GM19438 (cell line): ENCODE results near the gene SLC22A5.
"Not testable (repeated sequence)": the region's sequence is repeated elsewhere in the genome, so short reads cannot be mapped to it uniquely, and the experiment has no call there.

Experiments used
- ATAC-seq: cut with Tn5 transposase; IDR thresholded peaks from one replicate; pipeline ENCODE4 v1.9.1; 2021; ENCODE audit warnings: low read depth; ENCODE audit not compliant: unreplicated experiment

Gene SLC22A5

DNA sequence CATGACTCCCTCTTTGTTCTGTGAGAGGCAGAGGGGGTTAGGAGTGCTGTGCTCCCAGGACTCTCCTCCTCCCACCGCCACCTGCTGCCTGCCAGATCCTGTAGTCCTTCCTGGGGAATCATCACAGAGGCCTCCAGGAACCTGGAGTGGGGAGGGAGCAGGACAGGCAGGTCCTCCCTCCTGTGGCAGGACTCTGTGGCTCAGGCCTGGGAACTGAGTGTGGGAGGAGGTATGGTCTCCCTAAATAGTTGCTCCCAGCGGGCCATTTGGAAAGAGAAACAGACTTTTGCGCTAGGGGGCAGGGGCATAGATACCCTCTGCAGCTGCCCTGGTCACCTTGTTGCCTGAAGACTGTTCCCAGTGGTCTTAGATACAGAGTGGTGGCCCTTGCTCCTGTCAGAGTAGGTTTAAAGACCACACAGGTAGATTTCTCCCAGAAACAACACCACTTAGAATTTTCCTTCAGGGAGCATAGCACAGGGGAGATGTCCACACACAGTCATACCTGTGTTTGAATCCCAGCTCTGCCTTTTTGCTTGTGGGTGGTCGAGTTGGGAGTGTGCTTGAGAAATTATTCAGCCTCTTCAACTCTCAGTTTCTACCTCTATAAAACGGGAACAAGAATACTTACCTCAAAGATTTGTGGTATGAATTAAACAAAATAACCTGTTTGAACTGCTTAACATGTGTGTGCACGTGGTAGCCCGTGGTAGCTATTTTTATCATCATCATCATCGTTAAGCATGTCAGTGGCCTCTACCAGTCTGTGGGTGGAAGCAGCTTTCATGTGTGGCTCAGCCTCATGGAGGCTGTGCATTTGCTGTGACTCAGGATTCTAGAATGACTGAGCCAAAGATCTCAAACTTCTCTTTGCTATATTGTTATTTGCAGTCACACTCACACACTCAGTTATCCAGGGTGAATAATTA is 55.8 kb downstream of the SLC22A5 start:
- no peak for ATAC-seq

DNA sequence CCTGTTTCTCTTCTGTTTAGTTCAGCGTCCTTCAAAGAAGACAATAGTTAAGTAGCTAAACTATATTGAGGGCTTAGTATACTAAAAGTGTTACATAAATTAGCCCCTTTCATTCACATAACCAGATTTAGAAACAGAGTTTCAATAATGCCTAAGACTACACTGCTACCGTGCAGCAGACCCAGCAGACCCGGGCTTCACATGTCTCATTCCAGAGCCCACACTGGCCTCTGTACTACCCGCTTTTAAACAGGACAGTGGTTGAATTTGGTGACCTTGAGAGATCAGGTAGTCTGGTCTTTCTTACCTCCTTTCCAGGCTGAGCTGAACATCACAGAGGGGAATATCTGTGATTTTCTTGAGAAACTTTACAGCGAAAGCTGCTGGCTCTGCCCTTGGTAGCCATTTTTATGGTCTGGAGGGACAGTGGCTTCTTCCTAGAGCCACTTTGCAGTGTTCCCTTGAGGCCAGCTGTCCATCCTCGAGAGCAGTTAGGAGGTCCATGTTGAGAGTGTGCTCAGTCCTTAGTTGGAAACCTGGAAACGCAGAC is 56.5 kb downstream of the SLC22A5 start:
- no peak for ATAC-seq

DNA sequence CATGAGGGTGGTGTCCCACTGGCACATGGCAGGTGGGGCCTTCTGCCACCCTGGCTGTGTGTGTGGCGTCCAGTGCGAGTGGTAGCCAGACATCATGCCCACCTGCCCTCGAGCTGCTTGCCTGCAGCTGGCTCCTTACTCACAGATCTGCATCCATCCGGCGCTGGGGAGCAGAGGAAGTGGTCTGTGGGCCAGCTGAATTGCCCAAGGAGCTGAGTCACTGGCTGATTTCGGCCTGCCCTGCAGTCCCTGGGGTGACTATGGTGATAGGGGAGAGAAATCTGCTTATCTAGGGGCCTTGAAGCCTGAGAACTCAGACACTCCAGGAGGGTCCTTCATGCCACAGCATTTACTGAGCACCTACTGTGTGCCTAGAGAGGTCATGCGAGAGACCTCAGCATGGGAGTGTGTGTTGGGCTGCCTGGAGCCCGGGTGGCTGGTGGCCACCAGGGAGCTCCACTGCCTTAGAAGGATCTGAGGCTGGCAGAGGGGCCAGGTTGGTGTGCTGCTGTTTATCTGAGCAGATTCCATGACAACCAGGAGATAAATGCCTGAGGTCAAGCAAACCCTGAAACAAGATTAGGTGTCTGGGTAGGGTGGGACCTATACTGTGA is 57.1 kb downstream of the SLC22A5 start:
- ATAC-seq, result peak; percentile 47

DNA sequence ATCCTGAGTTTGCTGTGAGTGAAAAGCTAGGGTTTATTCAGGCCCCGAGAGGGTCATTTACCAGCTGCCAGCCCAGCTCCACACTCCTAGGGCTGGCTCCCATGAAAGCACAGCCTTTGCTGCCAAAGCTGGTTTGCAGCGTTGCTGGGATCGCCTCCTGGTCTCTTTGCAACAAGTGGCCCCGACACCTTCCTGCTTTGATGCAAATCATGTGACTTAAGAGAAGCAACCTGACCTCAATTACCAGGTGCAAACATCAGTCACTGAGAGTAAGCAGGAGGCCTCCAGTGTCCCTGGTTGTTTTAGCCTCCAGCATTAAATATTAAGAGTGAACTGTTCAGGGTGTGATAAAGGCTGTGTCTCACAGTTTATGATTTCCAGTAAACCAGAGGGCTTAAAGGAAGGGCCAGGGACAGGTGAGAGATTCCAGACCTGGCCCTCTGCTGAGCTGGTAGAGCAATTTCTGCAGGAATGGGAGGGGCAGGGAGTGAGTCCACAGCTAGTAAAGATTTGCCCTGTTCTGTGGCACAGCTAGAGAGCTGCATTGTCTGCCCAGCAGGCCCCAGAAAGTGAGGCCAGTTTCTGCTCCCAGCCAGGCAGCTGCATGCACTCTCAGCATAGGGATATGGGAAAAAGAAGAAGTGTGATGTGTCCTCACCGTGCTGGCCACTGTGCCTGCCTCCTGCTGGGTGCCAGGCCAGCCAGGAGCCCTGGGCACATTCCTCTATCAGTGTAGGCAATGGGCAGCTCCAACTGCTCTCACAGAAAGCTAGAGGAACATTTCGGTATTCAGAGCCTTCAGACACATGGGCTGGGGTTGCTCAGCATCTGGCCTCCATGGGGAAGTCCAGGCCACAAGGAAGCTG is 58.0 kb downstream of the SLC22A5 start:
- no peak for ATAC-seq

DNA sequence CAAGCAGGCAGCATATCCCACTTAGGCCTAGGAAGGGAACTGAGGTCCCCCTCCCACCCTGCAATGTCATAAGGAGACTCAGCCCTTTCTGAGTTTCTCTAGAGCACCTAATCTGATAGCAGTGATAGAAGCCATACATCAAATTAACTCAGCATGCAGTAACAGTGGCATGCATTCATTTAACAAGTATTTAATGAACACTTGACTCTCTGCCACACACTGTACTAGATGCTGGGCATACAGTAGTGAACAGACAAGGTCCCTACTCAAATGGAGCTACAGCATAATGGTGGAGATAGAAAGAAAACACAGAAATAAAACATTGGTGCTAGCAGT is 58.6 kb downstream of the SLC22A5 start:
- no peak for ATAC-seq

DNA sequence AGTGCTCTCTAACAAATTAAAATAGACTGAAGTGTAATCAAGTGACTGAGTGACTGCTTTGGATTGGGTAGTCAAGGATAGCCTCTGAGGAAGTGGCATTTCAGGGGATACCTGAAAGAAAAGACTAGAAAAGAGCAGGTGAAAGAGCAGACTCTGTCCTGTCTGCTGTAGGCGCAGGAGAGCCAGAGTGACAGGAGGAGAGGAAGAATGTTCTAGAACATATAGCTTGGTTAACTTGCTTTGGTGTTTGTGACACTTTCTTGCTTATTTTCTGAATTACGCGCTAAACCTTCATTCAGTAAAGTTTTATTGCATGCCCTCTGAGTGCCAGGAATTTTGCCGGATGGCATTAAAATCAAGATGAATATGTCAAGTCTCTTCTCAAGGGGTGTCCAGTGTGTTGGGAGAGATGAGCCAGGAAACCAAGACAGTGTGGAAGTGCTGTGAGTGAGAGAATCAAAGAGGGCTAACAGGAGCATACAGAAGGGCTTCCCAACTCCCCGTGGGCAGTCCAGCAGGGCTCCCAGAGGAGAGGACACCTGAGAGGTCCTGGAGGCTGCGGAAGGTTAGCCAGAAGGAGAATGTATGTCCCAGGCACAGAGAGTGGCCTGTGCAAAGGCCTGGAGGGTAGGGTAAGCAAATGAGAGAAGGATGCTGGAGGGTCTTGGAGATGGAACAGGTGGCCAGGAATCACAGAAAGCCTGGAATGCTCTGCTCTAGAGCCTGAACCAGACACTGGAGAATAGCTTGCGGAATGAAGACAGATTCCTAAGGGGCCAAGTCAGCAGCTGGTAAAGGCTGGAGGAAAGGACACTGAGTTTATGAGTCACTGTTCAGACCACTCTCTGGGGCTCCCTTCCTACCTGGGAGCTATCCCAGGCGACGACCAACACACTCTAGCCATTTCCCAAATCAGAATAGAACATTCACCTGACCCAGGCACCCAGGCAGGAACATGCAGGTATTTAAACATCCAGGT is 59.3 kb downstream of the SLC22A5 start:
- no peak for ATAC-seq

DNA sequence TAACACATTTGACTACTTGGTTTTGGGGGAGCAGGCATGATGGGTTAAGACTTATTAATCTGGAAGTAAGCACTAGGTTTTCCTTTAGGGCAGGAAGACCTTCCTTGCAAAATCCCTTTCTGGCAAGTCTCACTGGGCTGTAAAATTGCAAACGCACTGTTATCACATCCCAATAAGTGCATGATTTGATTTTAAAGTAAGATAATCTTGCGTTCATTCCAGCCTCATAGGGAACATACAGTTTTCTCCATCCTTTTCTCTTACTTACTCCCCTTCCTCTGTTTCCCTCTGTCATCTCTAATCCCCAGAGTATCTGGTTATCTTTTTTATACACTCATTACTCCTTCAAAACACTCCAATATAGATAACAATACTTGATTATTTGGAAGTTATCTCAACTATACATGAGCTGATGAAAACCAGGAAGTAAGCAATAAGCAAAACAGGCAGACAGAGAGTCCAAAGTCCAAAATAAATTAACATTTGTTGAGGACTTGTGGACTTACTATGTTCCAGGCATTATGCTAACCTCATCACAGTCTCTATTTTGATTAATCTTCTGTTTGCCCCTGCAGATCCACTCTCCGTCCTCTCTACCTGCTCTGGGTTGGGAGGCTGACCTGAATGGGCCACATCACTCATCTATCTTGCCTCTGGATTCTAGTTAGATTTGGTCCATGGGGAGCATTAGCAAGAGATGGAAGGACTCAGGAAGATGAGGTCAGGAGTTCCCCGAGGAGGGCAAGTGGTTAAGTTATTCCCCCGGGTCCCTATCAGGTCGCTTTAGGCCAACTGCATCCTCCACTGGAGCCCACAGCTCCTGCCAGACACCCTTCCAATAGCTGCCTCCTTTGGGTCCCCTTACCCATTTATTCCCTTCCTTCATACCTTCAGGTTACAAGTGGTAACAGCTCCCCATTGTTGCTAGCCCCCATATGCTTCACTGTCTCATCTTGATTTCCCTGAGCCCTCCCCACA is 60.2 kb downstream of the SLC22A5 start:
- ATAC-seq, result no peak

DNA sequence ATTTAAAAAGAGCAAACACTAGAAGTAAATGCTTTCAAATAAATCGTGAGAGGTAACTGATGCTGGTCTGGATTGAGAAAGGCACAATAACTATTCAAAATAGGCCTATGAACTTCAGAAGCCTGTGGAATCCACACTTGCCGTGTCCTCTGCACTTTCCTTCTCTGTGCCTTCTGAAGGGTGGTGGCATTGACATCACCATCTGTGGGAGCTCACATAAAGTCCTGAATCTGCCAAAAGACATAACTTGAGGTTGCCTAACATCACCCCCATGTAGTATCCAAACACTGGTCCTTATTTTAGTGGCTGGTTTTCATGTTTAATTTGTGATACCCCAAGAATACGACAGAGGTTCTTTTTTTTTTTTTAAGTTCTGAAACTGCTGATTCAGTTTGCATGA is 61.2 kb downstream of the SLC22A5 start:
- ATAC-seq, result no peak

DNA sequence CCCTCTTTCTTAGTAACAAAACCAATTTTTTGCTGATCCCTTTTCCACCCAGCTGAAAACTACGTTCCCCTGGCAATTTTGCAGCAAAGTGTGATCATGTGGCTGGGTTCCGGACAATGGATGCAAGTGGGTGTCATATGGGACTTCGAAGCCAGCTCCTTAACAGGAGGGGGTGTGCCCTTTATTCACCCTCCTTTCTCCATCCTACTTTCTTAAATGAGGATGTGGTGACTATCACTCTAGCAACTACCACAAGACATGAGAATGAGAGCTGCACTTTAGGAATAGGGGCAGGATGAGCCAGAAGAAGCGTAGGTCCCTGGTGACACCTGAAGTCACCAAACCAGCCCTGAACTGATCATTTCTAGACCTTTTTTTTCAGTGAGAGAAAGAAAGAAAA is 62.1 kb downstream of the SLC22A5 start:
- ATAC-seq, result no peak

DNA sequence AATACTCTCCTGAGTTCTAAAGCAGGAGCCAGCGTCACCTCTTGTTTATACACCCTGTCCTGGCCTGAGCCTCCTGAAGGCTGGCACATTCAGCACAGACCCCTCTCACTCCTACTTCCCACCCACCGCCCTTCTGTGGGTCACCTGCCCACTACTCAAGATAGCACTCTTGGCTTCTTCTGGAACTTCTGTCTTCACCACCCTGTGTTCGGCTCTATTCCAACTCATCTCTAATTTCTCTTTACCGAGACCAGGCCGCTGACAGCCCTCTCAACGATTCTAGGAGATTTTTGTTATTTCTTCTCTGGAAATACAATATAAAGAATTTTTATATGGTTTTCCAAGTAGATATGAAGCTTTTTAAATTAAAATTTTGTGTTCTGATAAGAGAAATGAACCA is 63.6 kb downstream of the SLC22A5 start:
- no peak for ATAC-seq

DNA sequence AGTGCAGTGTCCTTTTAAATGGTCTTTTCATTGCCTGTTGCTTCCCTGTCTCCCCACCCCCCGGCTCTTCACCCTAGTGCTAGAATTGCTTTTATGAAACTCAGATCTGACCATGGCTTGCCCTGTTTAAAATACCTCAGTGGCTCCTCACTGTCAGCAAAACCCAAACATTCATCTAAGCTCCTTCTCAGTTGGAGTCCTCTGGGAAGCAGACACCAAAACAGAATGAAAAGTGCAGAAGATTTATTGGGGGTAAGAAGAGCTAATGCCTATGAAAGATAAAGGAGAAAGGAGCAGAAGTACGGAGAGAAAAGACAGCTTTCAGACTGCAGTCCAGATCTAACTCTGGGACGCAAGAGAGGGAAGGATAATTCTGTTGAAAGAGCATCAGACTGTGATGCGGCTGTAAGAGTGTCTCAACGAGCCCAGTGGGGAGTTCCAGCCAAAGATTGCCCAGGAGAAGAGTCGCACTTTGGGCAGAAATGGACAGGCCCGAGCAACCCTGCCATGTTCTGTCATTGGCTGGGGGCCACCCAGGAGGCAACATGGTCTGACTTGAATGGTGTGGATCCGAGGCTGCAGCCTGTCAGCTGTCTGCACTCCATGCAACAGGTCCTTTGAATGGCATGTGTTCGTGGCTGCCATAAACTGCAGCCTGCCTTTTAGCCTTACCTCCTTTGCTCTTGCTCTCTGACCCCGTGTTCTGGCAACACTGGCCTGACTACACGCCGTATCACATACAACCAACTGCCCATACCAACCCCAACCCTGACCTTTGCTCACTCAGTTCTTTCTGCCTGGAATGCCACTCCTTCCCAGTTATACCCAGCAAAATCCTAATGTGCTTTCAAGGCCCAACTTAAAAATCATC is 65.1 kb downstream of the SLC22A5 start:
- ATAC-seq, result no peak

DNA sequence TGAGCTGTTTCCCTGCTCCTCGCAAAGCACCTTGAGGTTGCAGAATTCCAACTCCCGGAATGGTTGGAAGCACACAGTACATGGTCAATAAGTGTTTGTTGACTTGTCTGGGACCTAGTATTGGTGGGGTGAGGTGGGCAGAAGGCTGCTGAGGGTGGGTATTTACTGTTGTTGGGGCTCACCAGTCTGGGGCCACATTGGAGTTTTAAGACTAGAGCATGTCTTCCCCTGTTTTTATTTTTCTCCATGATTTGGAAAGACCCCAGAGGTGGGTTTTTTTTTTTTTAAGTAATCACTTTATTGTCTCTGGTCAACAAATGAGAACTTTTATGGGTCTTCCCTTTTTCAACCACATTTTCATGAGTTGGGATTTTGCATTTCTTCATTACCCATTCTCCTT is 65.9 kb downstream of the SLC22A5 start:
- no peak for ATAC-seq

DNA sequence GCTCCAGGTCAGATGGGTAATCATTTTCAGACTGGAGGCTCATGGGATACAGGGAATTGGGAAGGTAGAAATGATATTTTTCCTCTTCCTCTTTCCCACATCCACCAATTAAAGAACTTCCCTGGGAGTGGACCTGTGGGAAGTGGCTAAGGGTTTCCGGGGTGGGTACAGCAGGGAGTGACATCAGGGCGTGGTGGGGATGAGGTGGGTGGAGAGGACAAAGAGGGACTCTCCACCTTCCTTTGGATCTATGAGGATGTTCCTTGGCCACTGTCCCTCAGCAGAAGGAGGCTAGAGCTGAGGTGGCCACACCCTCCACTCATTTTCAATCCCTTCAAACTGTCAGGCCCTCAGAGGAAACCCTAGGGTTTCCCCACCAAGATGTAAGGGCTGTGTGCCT is 66.4 kb downstream of the SLC22A5 start:
- ATAC-seq, result no peak

DNA sequence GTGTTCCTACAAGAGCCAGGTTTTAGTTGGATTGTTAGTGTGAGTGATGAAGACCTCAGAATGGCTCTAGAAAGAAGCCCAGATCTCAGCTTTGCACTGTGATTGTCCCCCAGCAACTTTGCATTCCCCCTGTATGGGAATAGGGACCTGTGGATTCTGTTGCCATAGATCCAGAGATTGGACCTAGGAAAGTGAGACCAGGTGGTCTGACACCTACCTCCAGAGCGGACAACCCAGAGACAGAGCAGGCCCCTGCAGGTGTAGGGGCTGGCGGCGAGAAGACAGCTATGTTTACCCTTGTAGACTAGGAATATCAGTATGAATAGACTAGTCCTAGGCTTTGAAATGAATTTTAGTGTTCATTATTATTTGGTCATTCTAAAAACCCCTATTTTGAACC is 67.4 kb downstream of the SLC22A5 start:
- no peak for ATAC-seq

DNA sequence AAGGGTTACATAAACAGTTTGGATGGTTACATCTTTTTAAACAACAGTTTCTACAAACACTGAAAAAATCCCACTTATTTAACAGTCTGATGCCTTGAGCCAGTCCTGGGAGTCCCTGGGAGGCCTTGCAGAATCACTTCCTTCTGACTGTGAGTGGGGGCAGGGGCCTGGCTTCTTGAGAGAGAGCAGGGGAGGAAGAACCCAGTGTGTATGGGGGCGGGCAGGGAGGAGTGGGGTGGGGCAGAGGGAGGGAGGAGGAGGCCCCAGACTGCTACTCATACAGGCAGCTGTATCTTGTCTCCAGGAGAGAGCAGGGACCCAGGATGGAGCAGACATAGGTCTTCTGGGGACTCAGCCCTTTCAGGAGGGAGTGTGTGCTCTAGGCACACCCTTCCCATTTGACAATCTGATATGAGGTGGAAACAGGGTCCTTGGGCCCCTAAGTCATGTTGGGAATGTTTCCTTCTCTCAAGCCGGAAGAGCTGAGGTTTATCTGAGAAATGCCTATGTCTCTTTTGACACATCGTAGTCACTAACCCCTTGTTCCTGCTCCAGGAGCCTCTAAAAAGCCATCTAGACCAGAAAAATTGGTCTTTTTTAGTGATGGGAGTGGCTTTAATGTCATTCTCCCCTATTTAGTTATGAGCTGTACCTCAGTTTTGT is 68.2 kb downstream of the SLC22A5 start:
- ATAC-seq, result peak; percentile 90

DNA sequence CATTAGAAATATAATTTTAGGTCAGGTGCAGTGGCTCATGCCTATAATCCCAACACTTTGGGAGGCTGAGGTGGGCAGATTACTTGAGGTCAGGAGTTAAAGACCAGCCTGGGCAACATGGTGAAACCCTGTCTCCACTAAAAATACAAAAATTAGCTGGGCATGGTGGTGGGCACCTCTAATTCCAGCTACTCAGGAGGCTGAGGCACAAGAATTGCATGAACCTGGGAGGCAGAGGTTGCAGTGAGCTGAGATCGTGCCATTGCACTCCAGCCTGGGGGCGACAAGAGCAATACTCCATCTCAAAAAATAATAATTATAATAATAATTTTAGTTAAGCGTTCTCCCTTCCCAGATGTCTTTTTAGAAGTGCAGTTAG is 68.7 kb downstream of the SLC22A5 start:
- ATAC-seq, result not testable (repeated sequence)

DNA sequence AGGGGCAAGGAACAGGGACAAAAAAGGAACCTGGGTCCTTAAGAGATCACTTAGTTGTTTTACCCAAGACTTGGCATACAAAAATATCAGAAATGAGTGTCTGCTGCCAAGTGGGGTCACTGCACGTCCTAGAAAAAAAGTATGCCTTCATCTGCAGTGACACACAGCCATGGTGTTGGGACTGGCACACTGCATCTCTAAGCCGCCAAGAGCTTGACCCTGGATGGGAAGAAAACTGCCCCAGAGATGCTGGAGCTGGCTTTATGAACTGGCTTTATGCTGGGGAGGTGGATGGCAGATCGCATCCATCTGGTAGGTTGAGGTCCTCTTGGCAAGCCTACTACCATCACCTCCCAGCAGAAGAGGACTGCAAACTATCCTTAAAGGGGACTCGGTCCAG is 69.4 kb downstream of the SLC22A5 start:
- ATAC-seq, result no peak
